ENCODE results near the gene GNAQ.

GRCh38 chr9:77747163-77747562 lies 284.4 kb downstream of the GNAQ start:
- TF ChIP-seq CTCF (conservative IDR thresholded peaks at IDR 0.05; ENCODE audit: low read depth, low read length) (no peak), EZH2 (IDR thresholded peaks at IDR 0.05; ENCODE audit: low read length, unreplicated experiment) (no peak), EZH2phosphoT487 (IDR thresholded peaks at IDR 0.05; ENCODE audit: borderline replicate concordance, low read length) (no peak)
